NCI-H1436 treated with DMSO at 0.1 percent for 48 hours (cell line): ENCODE results near the gene HNRNPUL1.

Experiments
- DNase-seq: peaks from one replicate; lab custom pipeline; 2025; lab: John Stamatoyannopoulos, UW

The HNRNPUL1 gene

DNA sequence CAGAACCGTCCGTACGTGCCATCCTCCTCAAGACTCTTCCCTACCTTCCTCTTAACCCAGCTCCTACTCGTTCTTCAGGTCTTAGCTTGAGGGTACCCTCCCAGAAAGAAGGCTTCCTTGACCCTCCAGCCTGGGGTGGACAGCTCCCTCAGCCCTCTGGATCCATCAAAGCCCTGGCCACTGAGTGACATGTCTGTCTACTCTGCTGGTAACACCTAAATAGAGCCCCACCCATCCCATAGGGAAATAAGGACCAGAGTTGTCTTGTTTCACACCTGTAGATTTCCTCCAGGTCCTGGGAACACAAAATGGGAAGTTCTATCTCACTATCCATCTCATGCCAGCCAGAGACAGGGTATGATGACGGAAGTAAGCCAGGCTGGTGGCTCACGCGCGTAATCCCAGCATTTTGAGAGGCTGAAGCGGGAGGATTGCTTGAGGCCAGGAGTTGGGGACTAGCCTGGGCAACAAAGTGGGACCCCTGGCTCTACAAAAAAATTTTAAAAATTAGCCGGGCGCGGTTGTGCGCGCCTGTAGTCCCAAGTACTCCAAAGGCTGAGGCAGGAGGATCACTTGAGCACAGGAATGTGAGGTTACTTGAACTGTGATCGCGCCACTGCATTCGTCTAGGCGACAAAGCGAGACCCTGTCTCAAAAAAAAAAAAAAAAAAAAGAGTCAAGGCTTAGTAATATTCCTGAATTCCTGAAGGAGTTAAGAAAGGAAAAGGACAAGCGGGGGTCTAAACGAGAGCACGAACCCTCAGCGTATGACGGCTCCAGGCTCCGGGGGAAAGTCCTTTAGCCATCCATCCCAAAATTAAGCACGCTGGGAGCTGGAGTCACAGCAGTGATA, 45.2 kb downstream of the HNRNPUL1 start:
- no peak for DNase-seq

DNA sequence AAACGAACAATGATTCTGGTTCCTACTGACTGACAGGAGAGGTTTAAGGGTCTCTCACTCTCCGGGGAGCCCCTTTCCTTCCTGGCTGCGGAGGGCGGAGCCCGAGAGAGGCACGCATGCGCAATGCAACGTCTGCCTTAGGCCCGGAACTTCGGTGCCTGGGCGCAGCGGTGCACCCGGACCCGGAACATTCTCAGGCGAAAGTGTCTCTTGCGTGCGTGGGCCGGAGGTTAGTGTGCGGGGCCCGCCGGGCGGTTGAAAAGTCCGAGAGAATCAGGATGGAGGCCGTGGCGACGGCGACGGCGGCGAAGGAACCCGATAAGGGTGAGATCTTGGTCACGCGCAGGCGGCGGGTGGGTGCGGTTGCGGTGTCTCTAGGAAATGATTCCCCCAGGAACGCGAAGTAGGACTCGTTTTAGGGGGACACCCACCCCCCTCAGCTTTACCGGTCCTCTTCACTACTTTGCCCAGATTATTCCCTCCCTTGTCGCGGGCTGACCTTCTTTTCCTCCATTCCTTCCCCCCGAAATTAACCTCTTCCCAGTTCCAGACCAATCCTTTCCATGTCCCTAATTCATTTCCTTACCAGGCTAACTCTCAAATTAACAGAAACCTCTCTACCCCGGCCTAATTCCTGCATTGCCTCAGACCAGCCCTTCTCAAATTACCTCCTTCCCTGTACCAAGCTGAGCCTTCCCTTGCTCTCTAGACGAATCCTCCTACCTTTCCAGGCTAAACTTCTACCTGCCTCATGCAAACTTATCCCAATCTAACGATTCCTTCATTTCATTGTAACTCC, 46.1 kb downstream of the HNRNPUL1 start, which contains the start of gene CCDC97:
Gene CCDC97, plus strand, starts transcription at position 140 of the 799 bp plus-strand sequence. Its CDS starts 139 bp downstream, at position 279.
- DNase-seq = peak; percentile 15

DNA sequence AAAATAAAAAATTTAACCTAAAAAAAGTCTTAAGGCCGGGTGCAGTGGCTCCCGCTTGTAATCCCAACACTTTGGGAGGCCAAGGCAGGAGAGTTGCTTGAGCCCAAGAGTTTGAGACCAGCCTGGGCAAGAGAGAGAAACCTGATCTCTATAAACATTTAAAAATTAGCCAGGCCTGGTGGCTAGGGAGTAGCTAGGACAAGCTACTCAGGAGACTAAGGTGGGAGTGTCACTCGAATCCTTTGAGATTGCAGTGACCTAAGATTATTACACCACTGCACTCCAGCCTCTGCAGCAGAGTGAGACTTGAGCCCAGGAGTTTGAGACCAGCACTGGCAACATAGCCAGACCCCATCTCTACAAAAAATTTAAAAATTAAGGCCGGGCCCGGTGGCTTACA, 46.9 kb downstream of the HNRNPUL1 start:
- no peak for DNase-seq

DNA sequence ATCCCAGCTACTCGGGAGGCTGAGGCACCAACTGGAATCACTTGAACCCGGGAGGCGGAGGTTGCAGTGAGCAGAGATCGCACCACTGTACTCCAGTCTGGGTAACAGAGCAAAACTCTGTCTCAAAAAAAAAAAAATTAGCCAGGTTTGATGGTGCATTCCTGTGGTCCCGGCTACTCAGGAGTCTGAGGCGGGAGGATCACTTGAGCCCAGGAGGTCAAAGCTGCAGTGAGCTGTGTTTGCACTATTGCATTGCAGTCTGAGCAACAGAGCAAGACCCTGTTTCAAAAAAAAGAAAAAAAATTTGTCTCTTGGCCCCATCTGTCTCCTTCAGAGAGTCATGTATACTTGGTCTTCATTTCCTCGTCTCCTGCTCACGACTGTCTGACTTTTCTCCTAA, 47.4 kb downstream of the HNRNPUL1 start:
- no peak for DNase-seq

DNA sequence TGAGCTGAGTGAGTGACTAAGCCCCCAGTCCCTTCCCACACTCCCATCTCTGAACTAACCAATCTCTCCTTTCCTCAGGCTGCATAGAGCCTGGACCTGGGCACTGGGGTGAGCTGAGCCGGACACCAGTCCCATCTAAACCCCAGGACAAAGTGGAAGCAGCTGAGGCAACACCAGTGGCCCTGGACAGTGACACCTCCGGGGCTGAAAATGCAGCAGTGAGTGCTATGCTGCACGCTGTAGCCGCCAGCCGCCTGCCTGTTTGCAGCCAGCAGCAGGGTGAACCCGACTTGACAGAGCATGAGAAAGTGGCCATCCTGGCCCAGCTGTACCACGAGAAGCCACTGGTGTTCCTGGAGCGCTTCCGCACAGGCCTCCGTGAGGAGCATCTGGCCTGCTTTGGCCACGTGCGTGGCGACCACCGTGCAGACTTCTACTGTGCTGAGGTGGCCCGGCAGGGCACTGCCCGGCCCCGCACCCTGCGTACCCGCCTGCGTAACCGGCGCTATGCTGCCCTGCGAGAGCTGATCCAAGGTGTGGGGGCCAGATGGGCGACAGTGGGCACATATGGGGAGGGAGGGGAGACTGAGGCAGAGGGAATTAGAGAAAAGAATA, 52.2 kb downstream of the HNRNPUL1 start:
- no peak for DNase-seq

DNA sequence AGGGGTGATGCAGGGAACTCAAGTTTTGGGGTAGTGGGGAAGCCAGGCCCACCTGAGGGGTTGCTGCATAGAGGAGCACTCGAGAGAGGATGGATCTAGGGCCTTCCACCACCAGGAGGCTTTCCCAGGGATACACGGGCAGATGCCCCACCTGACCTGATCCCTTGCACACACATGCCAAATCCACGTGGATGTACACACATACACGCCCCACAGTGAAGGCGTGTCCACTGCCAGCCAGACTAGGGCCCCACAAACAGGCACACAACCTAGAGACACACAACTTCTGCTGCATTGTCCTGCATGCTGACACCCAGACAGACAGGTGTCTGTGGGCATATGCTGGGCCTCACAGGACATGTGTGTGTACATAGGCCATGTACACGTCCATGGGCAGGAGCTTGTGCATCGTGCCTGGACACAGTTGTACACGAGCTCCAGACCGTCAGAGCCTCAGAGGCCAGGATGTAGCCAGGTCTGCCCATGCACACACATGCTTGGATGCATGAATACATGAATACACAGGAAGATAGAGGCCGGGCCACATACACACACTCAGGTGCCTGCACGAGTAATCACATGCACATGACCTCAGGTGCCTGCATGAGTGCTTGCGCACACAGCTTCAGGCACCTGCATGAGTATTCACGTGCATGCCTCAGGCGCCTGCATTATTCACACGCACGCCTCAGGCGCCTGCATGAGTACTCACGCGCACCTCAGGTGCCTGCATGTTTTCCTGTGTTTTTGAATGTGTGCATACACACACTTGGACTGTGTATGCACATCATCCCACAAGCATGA, 54.7 kb downstream of the HNRNPUL1 start:
- DNase-seq = no peak

DNA sequence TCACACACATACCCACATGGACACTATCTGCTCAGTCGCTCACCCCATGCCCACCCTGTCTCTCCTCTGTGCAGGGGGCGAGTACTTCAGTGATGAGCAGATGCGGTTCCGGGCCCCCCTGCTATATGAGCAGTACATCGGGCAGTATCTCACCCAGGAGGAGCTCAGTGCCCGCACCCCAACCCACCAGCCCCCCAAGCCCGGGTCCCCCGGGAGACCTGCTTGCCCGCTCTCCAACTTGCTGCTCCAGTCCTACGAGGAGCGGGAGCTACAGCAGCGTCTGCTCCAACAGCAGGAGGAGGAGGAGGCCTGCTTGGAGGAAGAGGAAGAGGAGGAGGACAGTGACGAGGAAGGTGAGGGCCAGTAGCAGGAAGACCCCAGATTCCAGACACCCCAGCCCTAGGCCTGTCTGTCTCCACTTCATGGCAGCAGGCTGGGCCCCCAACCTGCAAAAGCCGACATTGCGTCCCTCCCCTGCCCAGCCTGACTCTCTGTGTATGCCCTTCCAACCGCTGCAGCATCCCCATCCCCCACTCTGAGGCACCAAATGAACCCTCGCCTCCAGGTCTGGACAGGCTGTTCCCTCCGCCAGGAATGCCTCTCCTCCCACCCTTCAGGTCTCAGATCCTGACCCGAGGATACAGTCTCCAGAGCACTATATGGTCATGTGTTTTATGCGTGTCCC, 55.5 kb downstream of the HNRNPUL1 start:
- DNase-seq = no peak

DNA sequence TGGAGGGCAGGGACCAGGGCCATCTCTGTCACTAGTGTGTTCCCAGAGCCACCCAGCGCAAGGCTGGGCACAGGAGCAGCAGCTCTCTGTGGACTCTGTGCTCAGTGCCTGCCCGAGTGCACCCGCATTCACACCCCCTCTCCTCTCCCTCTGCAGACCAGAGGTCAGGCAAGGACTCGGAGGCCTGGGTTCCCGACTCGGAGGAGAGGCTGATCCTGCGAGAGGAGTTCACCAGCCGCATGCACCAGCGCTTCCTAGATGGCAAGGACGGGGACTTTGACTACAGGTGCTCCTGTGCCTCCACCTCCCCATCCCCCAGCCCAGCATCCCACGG, 56.0 kb downstream of the HNRNPUL1 start:
- DNase-seq = no peak

DNA sequence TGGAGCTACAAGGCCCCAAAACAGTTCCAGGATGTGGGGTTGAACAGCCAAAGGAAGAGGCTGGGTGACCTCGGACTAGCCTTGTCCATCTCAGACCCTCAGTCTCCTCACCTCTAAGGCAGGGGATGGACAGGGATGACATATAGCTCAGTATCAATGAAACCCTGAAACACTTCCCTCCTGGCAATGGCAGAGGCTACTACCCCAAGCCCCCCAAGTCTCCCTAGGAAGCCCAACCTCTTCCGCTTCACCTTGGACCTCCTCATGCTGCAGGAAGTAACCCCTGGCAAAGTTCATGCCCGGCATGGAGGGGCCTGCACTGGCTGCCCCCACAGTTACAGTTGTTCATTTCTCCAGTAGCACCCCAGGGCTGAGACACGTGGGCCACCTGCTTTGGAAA, 56.4 kb downstream of the HNRNPUL1 start:
- DNase-seq = no peak

DNA sequence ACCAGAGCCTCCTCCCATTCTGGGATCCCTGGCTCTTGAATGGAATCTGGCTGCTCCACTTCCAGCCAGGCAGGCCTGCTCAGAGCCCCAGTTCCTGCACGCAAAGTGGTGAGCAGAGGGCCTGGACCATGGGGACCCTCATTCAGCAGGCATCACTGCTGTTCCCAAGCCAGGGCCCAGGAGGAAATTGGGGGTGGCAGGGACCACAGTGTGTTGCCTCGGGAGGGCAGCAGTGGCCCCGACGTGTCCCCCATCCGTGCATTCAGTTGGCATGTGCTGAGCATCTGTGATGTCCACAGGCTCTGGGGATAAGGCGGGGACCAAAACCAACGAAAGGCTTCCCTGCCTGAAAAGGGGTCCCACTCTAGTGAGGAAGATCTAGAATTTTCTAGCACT, 57.0 kb downstream of the HNRNPUL1 start:
- no peak for DNase-seq

DNA sequence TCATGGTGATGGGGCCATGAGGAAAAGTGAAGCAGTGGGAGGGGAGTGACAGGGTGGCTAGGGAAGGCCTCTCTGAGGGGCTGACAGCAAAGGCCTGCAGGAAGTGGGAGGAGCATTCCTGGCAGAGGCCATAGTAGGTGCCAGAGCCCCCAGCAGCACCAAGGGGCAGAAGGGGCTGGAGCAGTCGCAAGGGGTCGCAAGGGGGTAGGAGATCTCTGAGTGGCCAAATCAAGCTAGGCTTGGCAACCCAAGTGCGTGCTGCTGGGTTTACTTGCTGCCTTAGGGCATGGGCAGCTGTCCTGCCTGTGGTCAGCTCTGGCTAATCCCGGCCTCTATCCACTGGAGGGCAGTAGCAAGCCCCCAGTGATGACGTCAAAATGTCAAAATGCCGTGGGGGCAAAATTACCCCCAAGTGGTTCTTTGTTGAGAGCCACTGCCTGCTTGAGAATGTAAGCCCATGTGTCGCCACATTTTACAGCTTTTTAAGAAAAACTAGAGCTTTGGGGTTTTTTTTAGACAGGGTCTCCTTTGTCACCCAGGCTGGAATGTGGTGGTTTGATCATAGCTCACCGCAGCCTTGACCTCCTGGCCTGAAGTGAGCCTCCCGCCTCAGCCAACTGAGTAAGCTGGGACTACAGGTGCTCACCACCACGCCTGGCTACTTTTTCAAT, 57.6 kb downstream of the HNRNPUL1 start:
- DNase-seq = no peak

DNA sequence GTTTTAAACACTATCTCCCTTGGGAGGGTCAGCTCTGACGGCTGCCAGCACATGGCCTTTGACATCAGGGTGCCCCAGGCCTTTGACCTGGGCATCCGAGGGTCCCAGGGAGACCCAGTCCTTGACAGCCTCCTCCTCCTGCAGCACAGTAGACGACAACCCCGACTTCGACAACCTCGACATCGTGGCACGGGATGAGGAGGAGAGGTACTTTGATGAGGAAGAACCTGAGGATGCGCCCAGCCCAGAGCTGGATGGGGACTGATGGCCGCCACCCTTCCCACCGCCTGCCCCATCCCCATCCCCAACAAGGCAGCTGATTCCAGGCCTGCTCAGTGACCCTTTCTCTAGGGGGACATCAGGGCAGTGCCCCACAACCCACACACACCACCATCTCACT, 58.3 kb downstream of the HNRNPUL1 start:
- DNase-seq = no peak

DNA sequence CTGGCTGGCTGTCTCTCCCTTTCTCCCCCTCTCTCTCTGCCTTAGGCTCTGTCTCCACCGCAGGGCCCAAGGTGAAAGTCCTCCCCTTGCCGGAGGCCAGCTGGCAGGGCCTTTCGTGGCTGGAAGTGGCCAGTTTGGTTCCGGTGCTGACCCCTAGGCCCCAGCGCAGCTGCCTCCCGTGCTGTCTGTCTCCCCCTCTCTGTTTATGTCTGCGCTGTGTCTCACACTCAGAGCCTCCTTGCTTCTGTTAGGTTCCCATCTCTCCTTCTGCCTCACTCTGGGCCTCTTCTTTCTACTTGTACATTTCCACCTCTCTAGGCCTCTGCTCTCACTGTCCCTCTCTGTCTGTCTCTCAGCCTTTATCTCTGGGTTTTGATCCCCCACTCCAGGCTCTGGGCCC, 58.9 kb downstream of the HNRNPUL1 start:
- no peak for DNase-seq

DNA sequence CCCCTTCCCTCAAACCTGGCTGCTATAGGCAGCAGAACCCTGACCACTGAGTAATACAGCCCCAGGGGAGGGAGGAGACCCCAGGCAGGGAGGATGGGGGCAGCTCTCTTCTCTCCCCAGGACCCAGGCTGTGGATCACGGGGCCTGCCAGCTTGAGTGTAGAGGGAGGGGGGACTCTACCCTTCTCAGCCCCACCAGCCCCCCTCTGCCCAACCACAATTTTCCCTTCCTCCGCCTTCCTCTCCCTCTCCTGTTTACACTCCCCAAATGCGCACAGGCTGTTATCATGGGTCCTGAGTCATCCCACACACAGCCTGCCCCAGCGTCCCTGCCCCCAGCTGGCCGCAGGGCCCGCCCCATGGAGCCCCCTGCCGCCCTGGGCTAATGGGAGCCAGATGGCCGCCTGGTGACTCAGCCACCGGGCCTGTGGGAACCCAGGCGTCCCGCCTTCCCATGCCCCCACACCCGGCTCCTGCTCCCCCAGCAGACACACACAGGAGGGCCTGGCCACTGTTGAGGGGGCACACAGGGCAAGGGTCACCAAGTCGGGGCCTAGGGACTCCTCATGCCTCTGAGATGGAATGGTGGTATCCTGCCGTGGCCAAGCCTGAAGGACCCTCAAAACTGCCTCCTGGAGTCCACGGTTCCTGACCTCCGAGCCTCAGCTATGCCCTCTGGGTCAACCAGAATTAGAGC, 59.4 kb downstream of the HNRNPUL1 start:
- no peak for DNase-seq

DNA sequence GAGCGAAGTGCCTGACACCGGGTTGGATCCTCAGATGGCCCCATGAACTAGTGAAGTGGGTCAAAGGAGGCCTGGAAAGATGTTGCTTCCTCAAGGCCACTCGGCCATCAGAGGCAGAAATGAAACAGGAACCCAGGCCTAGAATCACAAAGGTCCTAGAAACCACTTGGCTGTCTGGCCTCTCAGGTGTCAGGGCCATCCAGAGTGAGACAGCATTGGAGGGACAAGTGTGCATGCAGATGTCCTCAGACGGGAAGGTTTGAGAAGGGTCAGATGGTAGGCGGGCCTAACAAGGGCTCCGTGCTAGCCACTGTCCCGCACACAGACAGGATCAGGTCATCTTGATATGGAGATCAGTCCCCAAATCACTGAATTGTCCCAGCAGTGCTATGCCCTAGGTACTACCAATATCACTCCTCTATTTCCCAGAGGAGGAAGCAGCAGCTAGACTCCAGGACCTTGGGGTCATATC, 60.1 kb downstream of the HNRNPUL1 start:
- DNase-seq = no peak

DNA sequence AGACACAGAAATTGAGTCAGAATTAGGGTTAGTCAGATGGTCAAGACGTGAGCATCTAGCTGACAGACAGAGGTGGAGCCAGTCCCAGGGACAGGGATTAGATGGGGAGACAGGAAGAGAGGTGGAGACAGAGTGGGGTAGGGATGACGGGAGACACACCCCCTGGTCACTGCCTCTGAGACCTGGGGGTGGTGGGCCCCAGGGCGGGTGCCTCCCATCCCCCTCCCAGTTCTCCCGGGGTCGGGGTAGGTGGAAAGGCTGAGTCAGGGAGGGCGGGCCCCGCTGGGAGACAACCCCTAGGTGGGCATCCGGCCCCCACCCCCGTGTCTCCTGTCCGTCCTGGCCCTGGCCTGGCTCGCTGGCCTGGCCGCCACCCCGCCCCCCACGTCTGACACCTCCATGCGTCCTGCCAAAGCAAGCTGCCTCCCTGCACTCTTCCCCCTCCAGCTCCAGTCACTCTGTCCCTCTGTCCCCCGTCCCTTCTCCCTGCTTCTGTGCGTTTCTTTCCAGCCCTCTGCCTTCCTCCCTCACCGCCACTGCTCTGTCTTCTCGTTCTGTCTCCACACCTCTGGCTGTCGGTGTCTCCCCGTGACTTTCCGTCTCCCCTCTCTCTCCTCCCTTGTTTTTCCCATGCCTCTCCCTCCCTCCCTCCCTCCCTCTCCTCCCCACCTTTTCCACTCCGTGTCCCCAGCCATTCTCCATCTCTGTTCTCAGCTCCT, 60.9 kb downstream of the HNRNPUL1 start:
- no peak for DNase-seq

DNA sequence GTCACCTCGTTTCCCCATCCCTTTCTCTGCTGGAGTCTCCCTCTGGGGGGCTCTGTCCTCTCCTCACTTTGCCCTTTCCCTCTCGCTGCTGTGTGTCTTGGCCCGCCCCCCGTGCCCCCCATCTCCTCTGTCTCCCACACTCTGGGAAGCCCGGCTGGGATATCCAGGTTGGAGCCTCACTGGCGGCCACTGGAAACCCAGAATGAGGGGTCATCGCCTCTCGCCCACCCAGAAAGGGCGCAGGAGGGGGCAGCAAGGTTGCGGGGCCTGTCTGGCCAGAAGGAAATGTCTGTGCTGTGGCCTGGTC, 61.4 kb downstream of the HNRNPUL1 start:
- DNase-seq = no peak

DNA sequence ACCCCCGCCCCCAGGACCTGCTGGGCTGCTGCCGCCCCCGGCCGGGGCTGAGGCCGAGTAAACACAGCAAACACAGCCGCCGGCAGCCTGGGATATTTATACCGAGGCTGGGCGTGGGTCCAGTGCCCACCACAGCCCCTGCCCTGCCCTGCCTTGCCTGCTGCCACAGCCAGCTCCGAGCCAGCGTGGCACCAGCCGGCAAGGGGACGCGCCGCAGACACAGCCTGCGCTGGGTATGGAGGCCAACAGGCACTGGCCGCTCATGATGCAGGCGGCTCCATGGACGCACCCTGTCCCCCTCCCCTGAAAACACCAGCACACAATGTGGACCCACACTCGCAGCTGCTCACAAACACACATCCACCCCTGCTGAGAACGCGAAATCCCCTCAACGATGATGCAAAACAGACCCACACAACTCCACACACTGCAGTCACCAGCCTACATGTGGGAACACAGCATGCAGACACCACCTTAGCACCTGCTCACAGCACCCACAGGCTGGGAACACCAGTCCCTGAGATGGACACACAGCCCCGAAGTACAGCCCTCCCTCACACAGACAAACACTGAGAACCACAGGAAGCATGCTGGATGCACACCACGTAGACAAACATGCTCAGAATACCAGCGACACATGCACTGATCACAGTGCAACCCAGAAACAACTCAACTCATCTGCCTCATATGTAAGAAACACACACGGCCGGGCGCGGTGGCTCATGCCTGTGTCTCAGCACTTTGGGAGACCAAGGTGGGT, 62.0 kb downstream of the HNRNPUL1 start:
- DNase-seq = no peak

DNA sequence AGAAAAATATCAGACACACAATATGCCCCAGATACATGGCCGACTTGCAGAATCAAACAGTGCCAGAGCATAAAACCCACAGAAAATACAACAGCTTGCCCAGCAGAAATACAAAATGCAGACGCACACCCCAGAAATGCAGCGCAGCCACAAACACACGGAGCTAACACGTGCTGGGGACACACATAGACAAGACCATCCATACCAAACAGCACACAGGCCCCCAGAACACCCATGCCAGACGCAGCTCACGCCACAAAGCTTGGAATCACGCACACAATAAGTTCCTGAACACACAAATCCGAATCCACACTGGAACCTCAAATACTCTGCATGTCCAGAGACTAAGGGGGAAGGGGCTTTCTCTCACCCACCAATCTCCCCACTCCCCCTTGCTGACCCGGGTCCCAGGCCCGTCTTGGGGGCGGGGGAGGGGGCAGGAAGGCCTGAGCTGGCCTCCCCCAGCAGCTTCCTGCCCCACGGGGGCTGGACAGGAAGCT, 63.0 kb downstream of the HNRNPUL1 start:
- no peak for DNase-seq
